HEK293T (cell line): ENCODE results near the gene C16orf54.

Source experiments
- ARNT ChIP-seq: fragments of 450-650 bp; IDR thresholded peaks from 2 replicates; pipeline ENCODE4 v1.6.1; 2017; ENCODE audit warnings: mild to moderate bottlenecking
- CTBP1 ChIP-seq: fragments of 450-650 bp; IDR thresholded peaks from 2 replicates; pipeline ENCODE4 v1.6.1; 2016; ENCODE audit warnings: borderline replicate concordance
- ELF4 ChIP-seq: fragments of 450-650 bp; IDR thresholded peaks from 2 replicates; pipeline ENCODE4 v1.6.1; 2017; ENCODE audit warnings: antibody characterized with exemption
- FOXM1 ChIP-seq: fragments of 450-650 bp; IDR thresholded peaks from 2 replicates; pipeline ENCODE4 v1.6.1; 2017; ENCODE audit warnings: mild to moderate bottlenecking, borderline replicate concordance
- HDGF ChIP-seq: fragments of 450-650 bp; IDR thresholded peaks from 2 replicates; pipeline ENCODE4 v1.6.1; 2017; ENCODE audit warnings: antibody characterized with exemption, borderline replicate concordance
- L3MBTL2 ChIP-seq: fragments of 450-650 bp; conservative IDR thresholded peaks from 2 replicates; pipeline ENCODE4 v1.6.1; 2016; ENCODE audit warnings: mild to moderate bottlenecking
- LEF1 ChIP-seq: fragments of 450-650 bp; IDR thresholded peaks from 2 replicates; pipeline ENCODE4 v1.6.1; 2017; ENCODE audit warnings: mild to moderate bottlenecking, borderline replicate concordance
- NFRKB ChIP-seq: fragments of 450-650 bp; IDR thresholded peaks from 2 replicates; pipeline ENCODE4 v1.6.1; 2016; ENCODE audit warnings: mild to moderate bottlenecking, moderate library complexity
- PKNOX1 ChIP-seq: fragments of 450-650 bp; IDR thresholded peaks from 2 replicates; pipeline ENCODE4 v1.6.1; 2016
- SP1 ChIP-seq: fragments of 450-650 bp; IDR thresholded peaks from 2 replicates; pipeline ENCODE4 v1.6.1; 2017
- TARDBP ChIP-seq: fragments of 450-650 bp; IDR thresholded peaks from 2 replicates; pipeline ENCODE4 v1.6.1; 2016
- ZNF384 ChIP-seq: fragments of 450-650 bp; IDR thresholded peaks from 2 replicates; pipeline ENCODE4 v1.6.1; 2016

- TF ChIP-seq NFRKB (no peak), HDGF (no peak), ELF4 (no peak), FOXM1 (no peak), ARNT (no peak), ZNF384 (no peak), SP1 (no peak), PKNOX1 (no peak), L3MBTL2 (no peak), TARDBP (no peak), LEF1 (no peak), CTBP1 (no peak)
Observed at GRCh38 chr16:29720703-29721102, 25.1 kb downstream of the C16orf54 start.
